ENCODE measurements around the gene SYCE3.

Gene SYCE3

DNA sequence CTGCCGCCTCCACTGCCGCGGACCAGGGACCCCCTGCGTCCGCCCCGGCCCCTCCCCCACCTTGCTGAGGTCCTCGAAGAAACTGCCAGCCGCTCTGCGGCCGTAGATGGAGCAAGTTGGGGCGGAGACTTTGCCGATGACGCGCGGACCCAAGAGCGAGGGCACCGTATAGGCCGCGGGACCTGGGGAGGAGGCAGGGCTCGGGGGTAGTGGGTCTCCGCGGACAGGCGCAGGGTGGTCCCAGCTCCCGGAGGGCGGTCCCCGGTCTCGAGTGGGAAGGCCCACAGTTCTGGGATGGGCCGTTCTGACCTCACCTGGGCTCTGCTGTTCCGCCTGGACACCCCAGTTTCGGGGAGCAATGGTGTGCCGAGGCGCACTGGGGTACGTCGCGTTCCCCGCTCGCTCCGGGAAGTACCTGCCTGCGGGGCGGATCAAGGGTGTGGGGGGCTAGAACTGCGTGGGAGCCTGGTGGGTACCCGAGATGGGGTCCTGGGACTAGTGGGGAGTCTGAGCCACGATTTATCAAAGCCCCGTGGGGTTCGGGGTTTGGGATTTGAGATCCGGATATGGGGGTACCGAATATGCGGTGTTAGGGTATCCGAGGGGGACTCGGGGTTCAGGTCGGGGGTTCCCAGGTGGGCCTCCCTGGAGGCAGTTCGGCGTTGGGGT lies 31.7 kb downstream of the SYCE3 start:
- Mint-ChIP-seq H3K27me3 (ENCODE audit: low read depth) (peaks cover 66% of the 10 kb centered on the region), H3K9me3 (no peaks in the 10 kb centered on the region), H3K36me3 (ENCODE audit: low read depth) (no peaks in the 10 kb centered on the region), H3K27ac (no peak overlapping the region), H3K4me1 (peaks cover 23% of the 10 kb centered on the region), H3K4me3 (peak overlapping the region; percentile 34 to 71 (median 65))
- no peak for TF ChIP-seq CTCF (IDR thresholded peaks at IDR 0.05; ENCODE audit: unreplicated experiment in 3 of 3)

DNA sequence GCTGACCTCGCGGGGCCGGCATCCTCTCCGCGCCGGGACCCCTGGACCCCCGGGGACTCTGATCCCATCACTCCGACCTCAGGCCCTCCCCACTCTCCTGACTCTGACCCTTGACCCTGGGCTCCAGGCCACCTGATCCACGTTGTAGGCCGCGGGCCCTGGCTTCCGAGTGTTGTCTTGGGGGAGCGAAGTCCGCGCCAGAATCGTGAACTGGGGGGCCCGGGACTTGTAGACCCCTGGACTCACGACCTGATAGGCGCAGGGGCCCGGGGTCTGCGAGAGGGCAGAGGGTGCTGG lies 32.2 kb downstream of the SYCE3 start:
- Mint-ChIP-seq H3K27ac (no peak overlapping the region), H3K36me3 (ENCODE audit: low read depth) (no peaks in the 10 kb centered on the region), H3K27me3 (ENCODE audit: low read depth) (peaks cover 66% of the 10 kb centered on the region), H3K4me3 (peak overlapping the region in 2 of 3 experiments; percentile 65 to 69), H3K9me3 (no peaks in the 10 kb centered on the region), H3K4me1 (peaks cover 23% of the 10 kb centered on the region)
- TF ChIP-seq CTCF (IDR thresholded peaks at IDR 0.05; ENCODE audit: unreplicated experiment in 3 of 3), result no peak

DNA sequence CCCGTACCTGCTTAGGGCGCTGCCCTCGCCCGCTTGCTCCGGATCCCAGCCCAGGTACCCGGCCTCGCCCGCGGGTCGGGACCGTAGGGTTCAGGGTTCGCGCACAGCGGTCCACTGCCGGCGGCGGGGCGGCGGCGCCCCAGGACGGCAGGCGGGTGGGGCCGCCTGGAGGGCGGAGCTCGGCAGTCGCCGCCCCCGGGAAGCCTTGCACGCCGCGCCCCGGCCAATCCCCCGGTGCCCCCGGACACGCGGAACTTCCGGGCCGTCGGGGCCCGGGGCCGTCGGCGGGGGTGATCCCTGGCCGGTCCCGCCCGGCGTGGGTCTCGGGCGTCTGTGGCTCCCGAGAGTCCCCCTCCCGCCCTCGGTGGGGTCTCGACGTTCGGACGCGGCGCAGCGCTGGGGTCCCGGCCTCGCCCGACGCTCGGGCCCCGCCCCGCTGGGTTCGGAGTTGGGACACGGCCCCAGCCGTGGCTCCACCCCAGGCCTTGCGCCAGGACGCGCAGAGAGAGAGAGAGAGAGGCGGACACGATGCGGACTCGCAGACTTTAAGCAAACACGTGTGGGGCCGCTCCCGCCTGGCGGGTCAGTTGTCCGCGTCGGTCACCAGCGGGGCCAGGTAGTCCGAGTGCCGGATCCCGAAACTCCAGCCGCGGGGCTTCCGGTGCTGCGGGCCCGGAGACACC lies 32.7 kb downstream of the SYCE3 start, which contains the start of gene TYMP:
Gene TYMP, minus strand, starts transcription at position 116 of the 683 bp plus-strand sequence. CDS start 303 bp downstream, outside the sequence.
- no peak for TF ChIP-seq CTCF (IDR thresholded peaks at IDR 0.05; ENCODE audit: unreplicated experiment in 3 of 3)
- H3K4me3 Mint-ChIP-seq, result peak within 1 kb of the TSS; percentile 65 to 80 (median 71)
- H3K36me3 Mint-ChIP-seq (ENCODE audit: low read depth), result no peaks in the 10 kb centered on the region
- H3K27me3 Mint-ChIP-seq (ENCODE audit: low read depth), result peaks cover 66% of the 10 kb centered on the region
- H3K9me3 Mint-ChIP-seq, result no peaks in the 10 kb centered on the region
- H3K27ac Mint-ChIP-seq, result no peak within 1 kb of the TSS
- H3K4me1 Mint-ChIP-seq, result peaks cover 23% of the 10 kb centered on the region

DNA sequence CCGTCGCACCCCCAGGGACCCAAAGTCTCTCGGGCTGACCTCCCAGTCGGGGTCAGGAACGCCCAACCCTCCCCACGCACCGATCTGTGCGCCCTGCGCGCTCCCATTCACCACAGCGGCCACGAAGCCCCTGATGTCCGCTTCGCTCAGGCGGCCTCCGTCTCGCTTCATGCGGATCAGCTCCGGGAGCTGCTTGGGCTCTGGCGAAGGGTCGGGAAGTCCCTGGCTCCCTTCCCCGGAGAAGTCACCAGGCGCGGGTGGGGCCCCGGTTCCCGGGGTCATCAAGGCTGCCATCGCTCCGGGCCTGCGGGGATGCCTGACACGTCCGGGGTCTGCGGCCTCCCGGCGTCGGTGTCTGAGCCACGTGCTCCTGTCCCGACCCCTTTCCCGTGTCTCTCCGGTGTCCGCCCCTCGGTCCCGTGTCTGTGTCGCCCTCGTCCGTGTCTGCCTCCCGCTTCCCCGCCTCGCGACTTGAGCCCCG lies 33.3 kb downstream of the SYCE3 start:
- Mint-ChIP-seq H3K36me3 (ENCODE audit: low read depth) (peaks cover 4% of the 10 kb centered on the region), H3K27ac (no peak overlapping the region), H3K4me1 (peaks cover 24% of the 10 kb centered on the region), H3K9me3 (no peaks in the 10 kb centered on the region), H3K4me3 (no peak overlapping the region), H3K27me3 (ENCODE audit: low read depth) (peaks cover 62% of the 10 kb centered on the region)
- TF ChIP-seq CTCF (IDR thresholded peaks at IDR 0.05; ENCODE audit: unreplicated experiment in 3 of 3), result no peak

- H3K36me3 Mint-ChIP-seq (ENCODE audit: low read depth), result peaks cover 6% of the 10 kb centered on the region
- peaks cover 20% of the 10 kb centered on the region for H3K4me1 Mint-ChIP-seq
- no peak overlapping the region for H3K27ac Mint-ChIP-seq
- peaks cover 56% of the 10 kb centered on the region for H3K27me3 Mint-ChIP-seq (ENCODE audit: low read depth)
- H3K9me3 Mint-ChIP-seq, result no peaks in the 10 kb centered on the region
- TF ChIP-seq CTCF (IDR thresholded peaks at IDR 0.05; ENCODE audit: unreplicated experiment in 3 of 3), result no peak
- H3K4me3 Mint-ChIP-seq, result peak overlapping the region; percentile 77 to 80 (median 80)
These were observed 33.9 kb downstream of the SYCE3 start for GRCh38 chr22:50528682-50529415.

Data from nephron (organoid).